Activated T-helper 2 cell treated with anti-CD3 and anti-CD28 coated beads, Interferon-gamma antibody, Interleukin-2, Interleukin-4, amounts not matched to agents 10 μg/mL and 5 μg/mL and 100 μg/mL, durations not matched to agents 14 hours and 24 hours and 36 hours (primary cell): ENCODE results near the gene STK32B. TPM values are rescaled to one million over a fixed set of nuclear protein-coding genes. Genes with fewer than 3 reads are reported as not detected.

ENCODE experiments used
- DNase-seq: peaks from one replicate; pipeline ENCODE4 v3.0.0; 2021; ENCODE audit warnings: low spot score
- H3K27ac Mint-ChIP-seq: one replicate; pipeline ENCODE4 v1.8.0; 2021; ENCODE audit warnings: mixed read lengths
- H3K27me3 Mint-ChIP-seq: one replicate; pipeline ENCODE4 v1.8.0; 2021; ENCODE audit warnings: low read depth, mixed read lengths
- H3K36me3 Mint-ChIP-seq: one replicate; pipeline ENCODE4 v1.8.0; 2021; ENCODE audit warnings: low read depth, mixed read lengths
- H3K4me1 Mint-ChIP-seq: one replicate; pipeline ENCODE4 v1.8.0; 2021; ENCODE audit warnings: low read depth, mixed read lengths
- H3K4me3 Mint-ChIP-seq: one replicate; pipeline ENCODE4 v1.8.0; 2021; ENCODE audit warnings: low read depth, mild to moderate bottlenecking, moderate library complexity, mixed read lengths
- H3K9me3 Mint-ChIP-seq: one replicate; pipeline ENCODE4 v1.8.0; 2021; ENCODE audit warnings: mixed read lengths
- intact Hi-C: fragments of 100-400 bp; cut with micrococcal nuclease; formaldehyde crosslinking; loops from one replicate; pipeline ENCODE4 v1.15.1; 2023
- total RNA-seq: library from RNA; stranded (reverse); gene quantifications from 2 replicates; pipeline ENCODE4 v1.2.3, GENCODE V29; 2022

The STK32B gene
- total RNA-seq, 1 donor from 2014 or later = not detected

GRCh38 chr4:5203309-5203992, 152.2 kb downstream of the STK32B start:
- no peak for DNase-seq
- H3K4me3 Mint-ChIP-seq = no peak overlapping the region
- H3K4me1 Mint-ChIP-seq = no peaks in the 10 kb centered on the region
- no peaks in the 10 kb centered on the region for H3K36me3 Mint-ChIP-seq
- H3K27me3 Mint-ChIP-seq = no peaks in the 10 kb centered on the region
- intact Hi-C loops = no loop called here
- H3K9me3 Mint-ChIP-seq = no peaks in the 10 kb centered on the region
- no peak overlapping the region for H3K27ac Mint-ChIP-seq

GRCh38 chr4:5203993-5204310, 152.7 kb downstream of the STK32B start:
- Mint-ChIP-seq H3K4me3 (no peak overlapping the region), H3K27ac (no peak overlapping the region), H3K27me3 (no peaks in the 10 kb centered on the region), H3K36me3 (no peaks in the 10 kb centered on the region), H3K4me1 (no peaks in the 10 kb centered on the region), H3K9me3 (no peaks in the 10 kb centered on the region)
- intact Hi-C loops = no loop called here
- no peak for DNase-seq

GRCh38 chr4:5204781-5205180, 153.5 kb downstream of the STK32B start:
- intact Hi-C loops = no loop called here
- H3K4me3 Mint-ChIP-seq = no peak overlapping the region
- no peaks in the 10 kb centered on the region for H3K27me3 Mint-ChIP-seq
- H3K27ac Mint-ChIP-seq = no peak overlapping the region
- DNase-seq = no peak
- no peaks in the 10 kb centered on the region for H3K4me1 Mint-ChIP-seq
- no peaks in the 10 kb centered on the region for H3K9me3 Mint-ChIP-seq
- no peaks in the 10 kb centered on the region for H3K36me3 Mint-ChIP-seq

GRCh38 chr4:5206016-5206790, 154.9 kb downstream of the STK32B start:
- Mint-ChIP-seq H3K27ac (no peak overlapping the region), H3K27me3 (no peaks in the 10 kb centered on the region), H3K4me1 (no peaks in the 10 kb centered on the region), H3K36me3 (no peaks in the 10 kb centered on the region), H3K4me3 (no peak overlapping the region), H3K9me3 (no peaks in the 10 kb centered on the region)
- intact Hi-C loops = no loop called here
- no peak for DNase-seq

GRCh38 chr4:5209862-5210261, 158.6 kb downstream of the STK32B start:
- DNase-seq = no peak
- H3K9me3 Mint-ChIP-seq = no peaks in the 10 kb centered on the region
- H3K4me3 Mint-ChIP-seq = no peak overlapping the region
- H3K36me3 Mint-ChIP-seq = no peaks in the 10 kb centered on the region
- H3K4me1 Mint-ChIP-seq = no peaks in the 10 kb centered on the region
- H3K27me3 Mint-ChIP-seq = no peaks in the 10 kb centered on the region
- intact Hi-C loops = no loop called here
- H3K27ac Mint-ChIP-seq = no peak overlapping the region

- Mint-ChIP-seq H3K4me3 (no peak overlapping the region), H3K4me1 (no peaks in the 10 kb centered on the region), H3K9me3 (no peaks in the 10 kb centered on the region), H3K27ac (no peak overlapping the region), H3K36me3 (no peaks in the 10 kb centered on the region), H3K27me3 (no peaks in the 10 kb centered on the region)
- no peak for DNase-seq
- intact Hi-C loops = no loop called here
These were observed 160.1 kb downstream of the STK32B start for GRCh38 chr4:5211282-5211839.

GRCh38 chr4:5212255-5213013, 161.2 kb downstream of the STK32B start:
- no peak for DNase-seq
- H3K9me3 Mint-ChIP-seq = no peaks in the 10 kb centered on the region
- no peaks in the 10 kb centered on the region for H3K36me3 Mint-ChIP-seq
- intact Hi-C loops = no loop called here
- no peak overlapping the region for H3K4me3 Mint-ChIP-seq
- no peaks in the 10 kb centered on the region for H3K4me1 Mint-ChIP-seq
- H3K27me3 Mint-ChIP-seq = no peaks in the 10 kb centered on the region
- no peak overlapping the region for H3K27ac Mint-ChIP-seq

- intact Hi-C loops = no loop called here
- Mint-ChIP-seq H3K4me3 (no peak overlapping the region), H3K27me3 (no peaks in the 10 kb centered on the region), H3K27ac (no peak overlapping the region), H3K9me3 (no peaks in the 10 kb centered on the region), H3K36me3 (no peaks in the 10 kb centered on the region), H3K4me1 (no peaks in the 10 kb centered on the region)
- DNase-seq = no peak
These were observed 161.9 kb downstream of the STK32B start for GRCh38 chr4:5213087-5213595.

- Mint-ChIP-seq H3K27ac (no peak overlapping the region), H3K4me1 (no peaks in the 10 kb centered on the region)
These were observed 164.0 kb downstream of the STK32B start for GRCh38 chr4:5215321-5215720.

GRCh38 chr4:5217421-5217820, 166.1 kb downstream of the STK32B start:
- intact Hi-C loops = no loop called here
- Mint-ChIP-seq H3K4me1 (no peaks in the 10 kb centered on the region), H3K9me3 (peaks cover 7% of the 10 kb centered on the region), H3K36me3 (no peaks in the 10 kb centered on the region), H3K27ac (no peak overlapping the region), H3K27me3 (no peaks in the 10 kb centered on the region), H3K4me3 (no peak overlapping the region)
- DNase-seq = no peak

More at GRCh38 chr4:5215321-5215720, 164.0 kb downstream of the STK32B start:
- no peaks in the 10 kb centered on the region for H3K36me3 Mint-ChIP-seq
- no peaks in the 10 kb centered on the region for H3K9me3 Mint-ChIP-seq
- no peak for DNase-seq
- no peaks in the 10 kb centered on the region for H3K27me3 Mint-ChIP-seq
- no peak overlapping the region for H3K4me3 Mint-ChIP-seq
- intact Hi-C loops = no loop called here

GRCh38 chr4:5218376-5219069, 167.2 kb downstream of the STK32B start:
- Mint-ChIP-seq H3K36me3 (no peaks in the 10 kb centered on the region), H3K4me1 (no peaks in the 10 kb centered on the region), H3K9me3 (peaks cover 12% of the 10 kb centered on the region), H3K27me3 (no peaks in the 10 kb centered on the region), H3K4me3 (no peak overlapping the region), H3K27ac (no peak overlapping the region)
- intact Hi-C loops = no loop called here
- no peak for DNase-seq

GRCh38 chr4:5220028-5220427, 168.7 kb downstream of the STK32B start:
- Mint-ChIP-seq H3K27ac (no peak overlapping the region), H3K9me3 (peaks cover 12% of the 10 kb centered on the region), H3K4me1 (no peaks in the 10 kb centered on the region), H3K4me3 (no peak overlapping the region), H3K27me3 (no peaks in the 10 kb centered on the region), H3K36me3 (no peaks in the 10 kb centered on the region)
- intact Hi-C loops = no loop called here
- no peak for DNase-seq
